H9 (cell line): Measurements from ENCODE around the gene MAP2K3. TPM values are rescaled to one million over a fixed set of nuclear protein-coding genes. Genes with fewer than 3 reads are reported as not detected.
"Not testable (repeated sequence)": the region's sequence is repeated elsewhere in the genome, so short reads cannot be mapped to it uniquely, and the experiment has no call there.

Experiments
- DNase-seq: peaks from one replicate; pipeline ENCODE4 v3.0.0-alpha.2; 2017
- H2AFZ ChIP-seq: one replicate; pipeline ENCODE4 v1.6.1; 2013; ENCODE audit warnings: mild to moderate bottlenecking, low read length, control low read depth, moderate library complexity
- H2AK5ac ChIP-seq: 2 replicates; pipeline ENCODE4 v1.6.1; 2013; ENCODE audit warnings: low read length, control low read depth, mixed read lengths; ENCODE audit not compliant: insufficient read length
- H2BK120ac ChIP-seq: one replicate; pipeline ENCODE4 v1.6.1; 2013; ENCODE audit warnings: low read depth, mild to moderate bottlenecking, low read length, control low read depth, inconsistent platforms; ENCODE audit not compliant: poor library complexity, severe bottlenecking
- H2BK12ac ChIP-seq: 2 replicates; pipeline ENCODE4 v1.6.1; 2013; ENCODE audit warnings: low read length, control low read depth, mixed read lengths, low read depth; ENCODE audit not compliant: insufficient read length
- H2BK15ac ChIP-seq: 2 replicates; pipeline ENCODE4 v1.6.1; 2013; ENCODE audit warnings: low read depth, low read length, control low read depth
- H2BK20ac ChIP-seq: one replicate; pipeline ENCODE4 v1.6.1; 2013; ENCODE audit warnings: low read depth, mild to moderate bottlenecking, low read length, control low read depth, inconsistent platforms; ENCODE audit not compliant: poor library complexity, severe bottlenecking
- H2BK5ac ChIP-seq: 2 replicates; pipeline ENCODE4 v1.6.1; 2013; ENCODE audit warnings: low read length, control low read depth, mixed read lengths; ENCODE audit not compliant: insufficient read length
- H3K14ac ChIP-seq: 2 replicates; pipeline ENCODE4 v1.6.1; 2013; ENCODE audit warnings: low read length, control low read depth; ENCODE audit not compliant: insufficient read depth
- H3K18ac ChIP-seq: 2 replicates; pipeline ENCODE4 v1.6.1; 2013; ENCODE audit warnings: low read depth, mild to moderate bottlenecking, mixed read lengths, low read length, control low read depth; ENCODE audit not compliant: insufficient read length
- H3K23ac ChIP-seq: 2 replicates; pipeline ENCODE4 v1.6.1; 2013; ENCODE audit warnings: low read length, control low read depth, mixed read lengths, low read depth; ENCODE audit not compliant: insufficient read length
- H3K23me2 ChIP-seq: 2 replicates; pipeline ENCODE4 v1.6.1; 2013; ENCODE audit warnings: low read depth, mild to moderate bottlenecking, mixed read lengths, low read length, control low read depth; ENCODE audit not compliant: insufficient read length, poor library complexity, severe bottlenecking
- H3K27ac ChIP-seq: 2 replicates; pipeline ENCODE4 v1.5.1; 2013; ENCODE audit warnings: low read length, control low read depth, mixed read lengths, low read depth; ENCODE audit not compliant: insufficient read length
- H3K27me3 ChIP-seq: 2 replicates; pipeline ENCODE4 v1.6.1; 2013; ENCODE audit warnings: low read length, control low read depth, inconsistent platforms; ENCODE audit not compliant: insufficient read depth
- H3K4ac ChIP-seq: 2 replicates; pipeline ENCODE4 v1.6.1; 2013; ENCODE audit warnings: low read depth, mild to moderate bottlenecking, control low read depth, inconsistent platforms, low read length, moderate library complexity
- H3K4me1 ChIP-seq: 2 replicates; pipeline ENCODE4 v1.6.1; 2013; ENCODE audit warnings: low read length, control low read depth, inconsistent platforms; ENCODE audit not compliant: insufficient read depth
- H3K4me2 ChIP-seq: 2 replicates; pipeline ENCODE4 v1.6.1; 2013; ENCODE audit warnings: low read length, control low read depth, mixed read lengths; ENCODE audit not compliant: insufficient read length, insufficient read depth
- H3K56ac ChIP-seq: 2 replicates; pipeline ENCODE4 v1.6.1; 2013; ENCODE audit warnings: low read depth, mild to moderate bottlenecking, mixed read lengths, low read length, control low read depth; ENCODE audit not compliant: insufficient read length
- H3K79me1 ChIP-seq: 2 replicates; pipeline ENCODE4 v1.6.1; 2013; ENCODE audit warnings: low read depth, mild to moderate bottlenecking, moderate library complexity, low read length, control low read depth, inconsistent platforms; ENCODE audit not compliant: insufficient read depth, poor library complexity, severe bottlenecking
- H3K79me2 ChIP-seq: 2 replicates; pipeline ENCODE4 v1.6.1; 2013; ENCODE audit warnings: low read length, control low read depth, inconsistent platforms; ENCODE audit not compliant: insufficient read depth
- H3K9ac ChIP-seq: 2 replicates; pipeline ENCODE4 v1.6.1; 2013; ENCODE audit warnings: low read length, control low read depth, mixed read lengths; ENCODE audit not compliant: insufficient read length; ENCODE audit errors: extremely low read depth
- H3K9me3 ChIP-seq: one replicate; pipeline ENCODE4 v1.6.1; 2013; ENCODE audit warnings: low read depth, low read length, inconsistent platforms; ENCODE audit not compliant: control insufficient read depth
- H3T11ph ChIP-seq: one replicate; pipeline ENCODE4 v1.6.1; 2013; ENCODE audit warnings: mild to moderate bottlenecking, low read length, control low read depth, inconsistent platforms
- H4K20me1 ChIP-seq: one replicate; pipeline ENCODE4 v1.6.1; 2013; ENCODE audit not compliant: control insufficient read depth, insufficient read length, insufficient read depth
- H4K5ac ChIP-seq: 2 replicates; pipeline ENCODE4 v1.6.1; 2013; ENCODE audit warnings: low read depth, mild to moderate bottlenecking, mixed read lengths, low read length, control low read depth; ENCODE audit not compliant: insufficient read length
- H4K8ac ChIP-seq: replicated peaks from 2 replicates; pipeline ENCODE4 v1.6.1; 2013; ENCODE audit warnings: low read length, control low read depth, mixed read lengths, low read depth; ENCODE audit not compliant: insufficient read length
- H4K91ac ChIP-seq: 2 replicates; pipeline ENCODE4 v1.6.1; 2013; ENCODE audit warnings: low read depth, mild to moderate bottlenecking, moderate library complexity, mixed read lengths, low read length, control low read depth; ENCODE audit not compliant: insufficient read length
- H3K27ac Mint-ChIP-seq, 3 experiments: 2 replicates in 2 of 3; 3 replicates in 1 of 3; pipeline ENCODE4 v1.8.0; 2020 to 2021; ENCODE audit warnings: mixed read lengths in 3 of 3, mild to moderate bottlenecking in 1 of 3, moderate library complexity in 1 of 3
- H3K27me3 Mint-ChIP-seq: 2 replicates; pipeline ENCODE4 v1.8.0; 2021; ENCODE audit warnings: low read depth, mild to moderate bottlenecking, moderate library complexity, mixed read lengths
- H3K36me3 Mint-ChIP-seq, 3 experiments: 2 replicates in 2 of 3; 3 replicates in 1 of 3; pipeline ENCODE4 v1.8.0; 2020 to 2021; ENCODE audit warnings: low read depth in 3 of 3, mixed read lengths in 3 of 3; ENCODE audit not compliant: insufficient read depth in 1 of 3
- H3K4me1 Mint-ChIP-seq, 2 experiments: 2 replicates each; pipeline ENCODE4 v1.8.0; 2020; ENCODE audit warnings: mixed read lengths in 2 of 2
- H3K4me3 Mint-ChIP-seq, 2 experiments: 2 replicates in 1 of 2; 3 replicates in 1 of 2; pipeline ENCODE4 v1.8.0; 2020 to 2021; ENCODE audit warnings: mild to moderate bottlenecking in 2 of 2, mixed read lengths in 2 of 2, moderate library complexity in 1 of 2
- H3K9me3 Mint-ChIP-seq, 2 experiments: 2 replicates in 1 of 2; 3 replicates in 1 of 2; pipeline ENCODE4 v1.8.0; 2020; ENCODE audit warnings: mild to moderate bottlenecking in 2 of 2, mixed read lengths in 2 of 2, moderate library complexity in 1 of 2
- WGBS: extraction: QIAGEN DNeasy Blood & Tissue Kit; methylation state at CpG from one replicate; pipeline ENCODE4 v1.1.7; 2013; ENCODE audit warnings: missing lambda C conversion rate, low lambda C conversion rate, mixed read lengths; ENCODE audit not compliant: insufficient read length; ENCODE audit errors: extremely low coverage; 5-methylcytosine and 5-hydroxymethylcytosine counted together
- total RNA-seq: library from RNA; stranded (reverse); gene quantifications from 2 replicates; pipeline ENCODE4 v1.2.1, GENCODE V29; 2021

MAP2K3 gene
- total RNA-seq, 1 experiment from 2014 or later = 26.1 TPM

- not testable (repeated sequence) for H3K18ac ChIP-seq, H4K20me1 ChIP-seq, H3K27ac ChIP-seq, H3K4me3 Mint-ChIP-seq, DNase-seq, H3K27ac Mint-ChIP-seq, H3K23ac ChIP-seq, H3K4me1 ChIP-seq, H2BK120ac ChIP-seq, H2BK12ac ChIP-seq, H2AFZ ChIP-seq, H4K91ac ChIP-seq, H2BK20ac ChIP-seq, H3K23me2 ChIP-seq, H4K8ac ChIP-seq, H3K4ac ChIP-seq, H2AK5ac ChIP-seq, H3K36me3 Mint-ChIP-seq, H3K56ac ChIP-seq, H3K27me3 ChIP-seq, H2BK15ac ChIP-seq, H3T11ph ChIP-seq, H2BK5ac ChIP-seq, H3K4me1 Mint-ChIP-seq, H3K27me3 Mint-ChIP-seq, H3K14ac ChIP-seq, H3K4me2 ChIP-seq, H3K9ac ChIP-seq, H4K5ac ChIP-seq, H3K79me2 ChIP-seq, H3K79me1 ChIP-seq, H3K9me3 ChIP-seq
- H3K9me3 Mint-ChIP-seq = peaks cover 13% of the 10 kb centered on the region in 2 experiments
- WGBS = no CpG with 5 or more reads among the region's 8 CpGs
Observed at GRCh38 chr17:21337981-21338625, 53.6 kb downstream of the MAP2K3 start.
